GM12891 (cell line): ENCODE results near the gene EXOG.

Experiments
- POLR2A ChIP-seq: IDR thresholded peaks from 2 replicates; pipeline ENCODE4 v1.6.1; 2011; ENCODE audit warnings: low read depth, low read length, control low read depth
- POLR2AphosphoS5 ChIP-seq: IDR thresholded peaks from 2 replicates; pipeline ENCODE4 v1.6.1; 2011; ENCODE audit warnings: low read depth, low read length, control low read depth
- TAF1 ChIP-seq: IDR thresholded peaks from 2 replicates; pipeline ENCODE4 v1.6.1; 2011; ENCODE audit warnings: low read depth, low read length, control low read depth

DNA sequence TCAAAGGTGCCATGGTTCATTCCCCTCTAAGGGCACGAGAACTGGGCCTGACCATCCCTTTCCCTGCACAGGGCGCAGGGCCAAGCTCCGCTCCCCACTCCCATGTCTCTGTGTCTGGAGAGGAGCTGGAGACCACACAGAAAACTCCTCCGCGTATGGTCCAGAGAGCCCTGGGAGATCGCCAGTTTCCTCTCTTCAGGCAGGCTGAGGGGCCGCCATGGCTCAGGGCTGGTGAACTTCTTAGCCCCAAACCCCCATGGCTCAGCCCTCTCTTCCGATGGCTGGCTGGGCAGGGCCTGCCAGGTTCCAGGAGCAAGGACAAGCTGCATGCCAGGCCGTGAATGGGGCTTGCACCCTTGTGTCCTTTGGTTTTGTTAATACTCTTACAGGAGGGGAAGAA is 52.9 kb downstream of the EXOG start:
- TF ChIP-seq POLR2A (no peak), TAF1 (no peak), POLR2AphosphoS5 (no peak)
